HG03103 (cell line): ENCODE results near the gene CDT1.

Source experiments
- ATAC-seq: cut with Tn5 transposase; IDR thresholded peaks from one replicate; pipeline ENCODE4 v1.9.1; 2021; ENCODE audit warnings: low read depth; ENCODE audit not compliant: unreplicated experiment

Gene CDT1

GRCh38 chr16:88854306-88855111 is 50.9 kb downstream of the CDT1 start:
- no peak for ATAC-seq

GRCh38 chr16:88855176-88855575 is 51.6 kb downstream of the CDT1 start:
- ATAC-seq, result no peak

- no peak for ATAC-seq
Measured at GRCh38 chr16:88855736-88856121, 52.1 kb downstream of the CDT1 start.

- no peak for ATAC-seq
Measured at GRCh38 chr16:88856122-88856827, 52.7 kb downstream of the CDT1 start.

- ATAC-seq, result peak; percentile 68
Measured at GRCh38 chr16:88856828-88857727, 53.5 kb downstream of the CDT1 start, which contains the start of the genes GALNS and TRAPPC2L. TSS of gene GALNS (minus strand) at chr16:88856947. CDS start at chr16:88856877, 70 bp downstream. TSS of gene TRAPPC2L (plus strand) at chr16:88857127. CDS start at chr16:88857151, 24 bp downstream.

GRCh38 chr16:88857728-88858339 is 54.2 kb downstream of the CDT1 start:
- ATAC-seq, result no peak
